Gastroesophageal sphincter (tissue), 4 donors: ENCODE results near the gene CFAP210. TPM values are rescaled to one million over a fixed set of nuclear protein-coding genes. Genes with fewer than 3 reads are reported as not detected.

Source experiments
- ATAC-seq: fragments of 150-250 bp; one replicate; pipeline ENCODE4 v1.9.1; 2016; ENCODE audit warnings: mild to moderate bottlenecking, moderate library complexity
- H3K27ac ChIP-seq, 4 donors: fragments of 200-600 bp; sonication (generic) in 3 of 4; 1 replicate in 3 of 4; 2 replicates in 1 of 4; pipeline ENCODE4 v1.5.1; 2016 to 2019
- H3K27me3 ChIP-seq: fragments of 200-600 bp; sonication (generic); one replicate; pipeline ENCODE4 v1.5.1; 2019
- H3K36me3 ChIP-seq, 2 donors: fragments of 200-600 bp; sonication (generic); one replicate each; pipeline ENCODE4 v1.5.1; 2019; ENCODE audit warnings: control low read depth in 1 of 2
- H3K4me1 ChIP-seq, 3 donors: fragments of 200-600 bp; sonication (generic); 1 replicate in 2 of 3; 2 replicates in 1 of 3; pipeline ENCODE4 v1.5.1; 2016 to 2019; ENCODE audit warnings: control low read depth in 2 of 3
- H3K4me3 ChIP-seq, 2 donors: fragments of 200-600 bp; sonication (generic); one replicate each; pipeline ENCODE4 v1.5.1; 2019; ENCODE audit warnings: mild to moderate bottlenecking in 1 of 2, moderate library complexity in 1 of 2
- H3K9me3 ChIP-seq, 3 donors: fragments of 200-600 bp; sonication (generic); one replicate each; pipeline ENCODE4 v1.5.1; 2017 to 2019; ENCODE audit warnings: control low read depth in 2 of 3
- CTCF ChIP-seq, 4 experiments: fragments of 200-600 bp in 2 of 4; fragments of 450-650 bp in 2 of 4; sonication (generic) in 1 of 4; IDR thresholded peaks; one replicate each; pipeline ENCODE4 v1.5.1; 2017 to 2019; ENCODE audit warnings: antibody characterized with exemption in 4 of 4, mild to moderate bottlenecking in 2 of 4, moderate library complexity in 2 of 4
- EP300 ChIP-seq: sonication (generic); formaldehyde crosslinking; IDR thresholded peaks from one replicate; pipeline ENCODE4 v1.6.1; 2017; ENCODE audit warnings: antibody characterized with exemption, mild to moderate bottlenecking
- POLR2A ChIP-seq, 2 donors: fragments of 450-650 bp; IDR thresholded peaks; one replicate each; pipeline ENCODE4 v1.6.1; 2017; ENCODE audit warnings: antibody characterized with exemption in 2 of 2, mild to moderate bottlenecking in 2 of 2, moderate library complexity in 1 of 2
- POLR2AphosphoS5 ChIP-seq: sonication (generic); formaldehyde crosslinking; IDR thresholded peaks from one replicate; pipeline ENCODE4 v1.6.1; 2017; ENCODE audit warnings: antibody characterized with exemption
- WGBS, 2 donors: methylation state at CpG; one replicate each; pipeline ENCODE4 v1.1.5; 2018; ENCODE audit warnings: low coverage in 1 of 2; 5-methylcytosine and 5-hydroxymethylcytosine counted together
- total RNA-seq, 4 donors: library from RNA; depleted of rRNA; stranded (reverse); fragments of >200 nt; gene quantifications; one replicate each; pipeline ENCODE4 v1.1.0, GENCODE V29; 2016

The CFAP210 gene
- total RNA-seq, 4 donors from 2014 or later, result not detected

GRCh38 chr2:169661265-169661664 is 32.9 kb downstream of the CFAP210 start:
- H3K4me1 ChIP-seq, result no peaks in the 10 kb centered on the region
- H3K27me3 ChIP-seq, result peaks cover 4% of the 10 kb centered on the region
- H3K36me3 ChIP-seq, result no peaks in the 10 kb centered on the region
- no peak for ATAC-seq
- WGBS, 2 donors, result 65 to 73% methylated on average over 1 to 3 of the region's 3 CpGs
- no peak overlapping the region for H3K27ac ChIP-seq
- H3K4me3 ChIP-seq, result no peak overlapping the region
- H3K9me3 ChIP-seq, result no peaks in the 10 kb centered on the region
- no peak for TF ChIP-seq POLR2AphosphoS5
- TF ChIP-seq CTCF (IDR thresholded peaks at IDR 0.05), result no peak
- TF ChIP-seq EP300, result no peak
- no peak for TF ChIP-seq POLR2A (IDR thresholded peaks at IDR 0.05)

GRCh38 chr2:169659320-169659719 is 34.9 kb downstream of the CFAP210 start:
- H3K9me3 ChIP-seq, result no peaks in the 10 kb centered on the region
- no peak for TF ChIP-seq EP300
- TF ChIP-seq POLR2AphosphoS5, result no peak
- no peak for TF ChIP-seq CTCF (IDR thresholded peaks at IDR 0.05)
- no peak for TF ChIP-seq POLR2A (IDR thresholded peaks at IDR 0.05)
- no peak overlapping the region for H3K27ac ChIP-seq
- H3K4me3 ChIP-seq, result no peak overlapping the region
- H3K36me3 ChIP-seq, result no peaks in the 10 kb centered on the region
- WGBS, 2 donors, result 75 to 85% methylated on average over 1 of the region's 1 CpG
- ATAC-seq, result no peak
- no peaks in the 10 kb centered on the region for H3K4me1 ChIP-seq
- H3K27me3 ChIP-seq, result peaks cover 7% of the 10 kb centered on the region

GRCh38 chr2:169658877-169659276 is 35.3 kb downstream of the CFAP210 start:
- Histone ChIP-seq H3K4me3 (no peak overlapping the region), H3K9me3 (no peaks in the 10 kb centered on the region), H3K4me1 (no peaks in the 10 kb centered on the region), H3K36me3 (no peaks in the 10 kb centered on the region), H3K27me3 (peaks cover 7% of the 10 kb centered on the region), H3K27ac (no peak overlapping the region)
- WGBS, 2 donors, result 90% methylated on average over 1 of the region's 1 CpG; no CpG with 5 or more reads in 1 of the 2 donors
- TF ChIP-seq EP300 (no peak), CTCF (IDR thresholded peaks at IDR 0.05) (no peak), POLR2AphosphoS5 (no peak), POLR2A (IDR thresholded peaks at IDR 0.05) (no peak)
- ATAC-seq, result no peak

- WGBS, 2 donors, result 60 to 68% methylated on average over 3 of the region's 3 CpGs
- Histone ChIP-seq H3K4me3 (no peak overlapping the region), H3K27me3 (peaks cover 18% of the 10 kb centered on the region), H3K9me3 (no peaks in the 10 kb centered on the region), H3K4me1 (no peaks in the 10 kb centered on the region), H3K27ac (no peak overlapping the region), H3K36me3 (no peaks in the 10 kb centered on the region)
- no peak for ATAC-seq
- no peak for TF ChIP-seq EP300
Observed at GRCh38 chr2:169656164-169656563, 38.0 kb downstream of the CFAP210 start.

GRCh38 chr2:169653636-169654035 is 40.6 kb downstream of the CFAP210 start:
- ATAC-seq, result no peak
- TF ChIP-seq POLR2A (IDR thresholded peaks at IDR 0.05) (no peak), POLR2AphosphoS5 (no peak), CTCF (IDR thresholded peaks at IDR 0.05) (no peak), EP300 (no peak)
- no peak overlapping the region for H3K4me3 ChIP-seq
- no peaks in the 10 kb centered on the region for H3K36me3 ChIP-seq
- no peaks in the 10 kb centered on the region for H3K9me3 ChIP-seq
- H3K27me3 ChIP-seq, result peaks cover 18% of the 10 kb centered on the region
- no peaks in the 10 kb centered on the region for H3K4me1 ChIP-seq
- 70 to 95% methylated on average over 3 of the region's 3 CpGs for WGBS, 2 donors
- H3K27ac ChIP-seq, result no peak overlapping the region
